HT-29 (cell line): ENCODE data around the gene PPP4R3A. TPM values are rescaled to one million over a fixed set of nuclear protein-coding genes. Genes with fewer than 3 reads are reported as not detected.
A peak's percentile ranks its signal among the peaks of the same experiment; 100 is the strongest.
"Not testable (repeated sequence)": the region's sequence is repeated elsewhere in the genome, so short reads cannot be mapped to it uniquely, and the experiment has no call there.

Source experiments
- DNase-seq: peaks from one replicate; pipeline ENCODE4 v3.0.0-alpha.2; 2015; ENCODE audit warnings: low spot score
- total RNA-seq: library from RNA; depleted of rRNA; stranded (reverse); fragments of >200 nt; shearing (Covaris generic); gene quantifications from 2 replicates; pipeline ENCODE4 v1.2.3, GENCODE V29; 2014; rRNA removed

PPP4R3A gene
- total RNA-seq, result 27.8 and 32.2 TPM in 2 replicates

- DNase-seq, result peak; percentile 89
Measured at GRCh38 chr14:91510171-91511042, at the start of gene PPP4R3A. PPP4R3A (minus strand) TSS chr14:91510310; CDS start chr14:91509647, 663 bp downstream.

- no peak for DNase-seq
Measured at GRCh38 chr14:91555531-91555930, 45.4 kb upstream of the PPP4R3A start.

GRCh38 chr14:91554535-91555332 lies 44.6 kb upstream of the PPP4R3A start:
- DNase-seq, result no peak

GRCh38 chr14:91548108-91548507 lies 38.0 kb upstream of the PPP4R3A start:
- DNase-seq, result no peak

- no peak for DNase-seq
Measured at GRCh38 chr14:91545946-91546716, 36.0 kb upstream of the PPP4R3A start.

GRCh38 chr14:91545204-91545603 lies 35.1 kb upstream of the PPP4R3A start:
- DNase-seq, result no peak

- no peak for DNase-seq
Measured at GRCh38 chr14:91536327-91536726, 26.2 kb upstream of the PPP4R3A start.

- not testable (repeated sequence) for DNase-seq
Measured at GRCh38 chr14:91534059-91534458, 23.9 kb upstream of the PPP4R3A start.

- no peak for DNase-seq
Measured at GRCh38 chr14:91533623-91534022, 23.5 kb upstream of the PPP4R3A start.

GRCh38 chr14:91523972-91524371 lies 13.9 kb upstream of the PPP4R3A start:
- no peak for DNase-seq

- DNase-seq, result no peak
Measured at GRCh38 chr14:91521061-91521640, 11.0 kb upstream of the PPP4R3A start.

GRCh38 chr14:91520138-91520537 lies 10.0 kb upstream of the PPP4R3A start:
- no peak for DNase-seq

- no peak for DNase-seq
Measured at GRCh38 chr14:91519239-91520036, 9.3 kb upstream of the PPP4R3A start.

GRCh38 chr14:91516663-91517388 lies 6.7 kb upstream of the PPP4R3A start:
- no peak for DNase-seq

- DNase-seq, result no peak
Measured at GRCh38 chr14:91515979-91516378, 5.9 kb upstream of the PPP4R3A start.

GRCh38 chr14:91511043-91511383 lies 903 bp upstream of the PPP4R3A start:
- peak; percentile 43 for DNase-seq

- DNase-seq, result no peak
Measured at GRCh38 chr14:91509878-91510170, 286 bp downstream of the PPP4R3A start.

GRCh38 chr14:91509083-91509877 lies 830 bp downstream of the PPP4R3A start:
- DNase-seq, result peak; percentile 30

- no peak for DNase-seq
Measured at GRCh38 chr14:91508105-91508504, 2.0 kb downstream of the PPP4R3A start.
